HG03066 (cell line): ENCODE data around the gene RARG.
"Not testable (repeated sequence)": the region's sequence is repeated elsewhere in the genome, so short reads cannot be mapped to it uniquely, and the experiment has no call there.

Experiments
- ATAC-seq: cut with Tn5 transposase; IDR thresholded peaks from one replicate; pipeline ENCODE4 v1.9.1; 2021; ENCODE audit warnings: low read depth; ENCODE audit not compliant: unreplicated experiment

The RARG gene

GRCh38 chr12:53193985-53194716 lies 37.9 kb downstream of the RARG start:
- ATAC-seq, result no peak

- no peak for ATAC-seq
Measured at GRCh38 chr12:53193040-53193439, 39.0 kb downstream of the RARG start.

DNA sequence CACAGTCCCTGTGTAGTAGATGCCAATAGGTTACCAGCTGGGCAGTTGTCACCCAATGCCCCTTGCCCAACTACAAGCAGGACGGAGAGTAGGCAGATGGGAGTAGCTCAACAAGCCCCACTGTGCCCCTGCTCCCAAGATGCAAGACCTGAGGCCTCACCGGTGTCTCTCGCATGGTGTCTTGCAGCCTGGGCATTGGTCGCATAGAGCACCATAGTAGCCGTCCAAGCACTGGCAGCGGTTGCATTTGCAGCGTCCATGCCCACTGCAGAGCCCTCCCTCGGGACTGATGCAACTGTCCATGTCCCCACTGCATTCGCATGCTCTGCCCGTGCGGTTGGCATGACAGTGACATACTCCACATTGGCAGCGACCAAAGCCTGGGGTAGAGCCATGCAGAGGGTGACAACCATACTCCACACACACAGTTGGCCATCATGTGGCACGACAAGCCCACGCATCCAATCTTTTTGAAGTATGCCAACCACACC lies 39.4 kb downstream of the RARG start:
- ATAC-seq, result no peak

GRCh38 chr12:53191885-53192530 lies 40.0 kb downstream of the RARG start:
- ATAC-seq, result no peak

DNA sequence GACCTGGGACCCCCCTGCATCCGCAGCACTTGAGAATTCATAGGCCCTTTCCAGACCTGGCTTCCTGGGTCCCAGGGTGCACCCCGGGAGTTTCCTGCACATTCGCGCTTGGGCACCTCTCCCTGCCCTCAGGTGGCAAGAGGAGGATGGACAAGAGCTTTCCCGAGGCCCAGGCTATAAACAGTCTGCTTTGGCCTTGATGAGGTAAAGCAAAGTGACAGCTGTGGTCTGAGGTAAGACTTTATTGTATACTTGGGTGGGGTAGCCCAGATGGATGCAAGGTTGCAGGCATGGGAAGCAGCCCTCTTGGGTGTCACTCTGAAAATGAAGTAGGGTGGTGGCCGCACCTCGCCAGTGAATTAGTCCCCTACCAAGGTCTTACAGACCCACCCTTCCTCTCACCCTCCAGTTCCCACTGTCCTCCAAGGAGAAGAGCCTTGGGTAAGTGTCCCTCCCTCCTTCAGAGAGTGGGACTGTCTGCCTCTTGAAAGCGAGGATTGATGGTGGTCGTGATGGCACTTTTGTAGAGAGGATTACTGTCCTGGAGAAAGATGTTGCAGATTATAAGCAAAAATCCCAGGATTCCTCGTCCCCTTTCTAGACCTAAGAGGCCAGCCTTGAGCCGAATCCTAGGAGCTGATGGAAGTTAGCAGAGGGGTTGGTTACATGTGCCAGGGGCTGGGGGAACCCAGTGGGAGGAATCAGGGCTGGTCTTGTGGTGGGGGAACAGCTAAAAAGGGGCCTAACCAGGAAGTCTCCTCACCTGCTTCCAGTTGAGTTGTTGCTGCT lies 40.7 kb downstream of the RARG start:
- ATAC-seq, result no peak

GRCh38 chr12:53190108-53190729 lies 41.8 kb downstream of the RARG start:
- ATAC-seq, result no peak

DNA sequence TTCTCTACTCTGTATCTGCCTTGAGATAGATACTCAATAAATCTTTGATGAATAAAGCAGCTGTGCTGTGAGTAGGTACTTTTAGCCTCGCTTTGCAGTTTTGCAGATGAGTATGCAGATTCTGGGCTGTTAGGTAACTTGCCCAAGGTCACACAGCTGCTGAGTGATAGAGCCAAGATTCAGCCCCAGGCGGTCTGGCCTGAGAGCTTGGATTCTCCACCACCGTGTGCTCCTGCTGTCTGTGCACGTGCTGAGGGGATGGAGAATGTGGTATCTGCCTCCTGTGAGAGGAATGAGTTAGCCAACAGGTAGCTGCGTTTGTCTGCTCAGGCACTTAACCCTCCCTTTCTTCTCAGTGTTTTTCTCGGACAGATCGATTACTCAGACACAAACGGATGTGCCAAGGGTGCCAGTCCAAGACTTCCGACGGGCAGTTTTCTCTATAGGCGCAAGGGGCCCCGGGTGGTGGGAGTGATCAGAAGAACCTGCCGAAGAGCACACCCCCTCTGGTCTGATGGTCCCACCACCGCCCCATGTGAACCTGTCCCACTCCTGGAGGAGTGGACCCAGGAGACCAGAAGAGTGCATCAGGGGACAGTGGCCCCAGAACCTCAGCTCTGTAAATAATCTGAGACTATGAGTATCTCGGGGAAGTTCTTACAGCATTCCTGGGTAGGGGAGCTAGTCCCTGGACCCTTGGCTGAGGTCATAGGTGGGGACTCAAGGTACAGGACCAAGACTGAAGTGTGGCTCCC lies 44.7 kb downstream of the RARG start:
- no peak for ATAC-seq

GRCh38 chr12:53186745-53187144 lies 45.3 kb downstream of the RARG start:
- ATAC-seq, result no peak

- no peak for ATAC-seq
Measured at GRCh38 chr12:53185582-53186153, 46.3 kb downstream of the RARG start.

GRCh38 chr12:53184828-53185227 lies 47.2 kb downstream of the RARG start:
- ATAC-seq, result no peak

GRCh38 chr12:53182903-53183302 lies 49.1 kb downstream of the RARG start:
- no peak for ATAC-seq

DNA sequence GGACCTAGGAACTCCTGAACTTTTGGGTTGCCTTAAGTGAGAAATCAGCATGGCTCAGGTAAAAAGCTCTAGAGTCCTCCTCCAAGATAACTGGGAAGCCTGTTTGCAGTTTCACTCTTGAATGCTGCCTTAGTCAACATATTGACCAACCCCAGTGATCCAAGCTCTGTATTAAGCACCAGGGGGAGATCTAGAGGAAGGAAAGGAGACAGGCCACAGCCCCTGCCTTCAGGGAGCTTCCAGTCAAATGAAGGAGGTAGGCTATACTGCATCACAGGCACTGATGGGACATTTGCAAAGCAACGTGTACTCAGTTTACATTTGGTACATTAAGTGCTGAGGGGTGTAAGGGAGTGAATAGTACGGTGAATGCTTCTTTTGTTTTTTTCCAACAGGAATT lies 50.1 kb downstream of the RARG start:
- no peak for ATAC-seq

- peak; percentile 46 for ATAC-seq
Measured at GRCh38 chr12:53180931-53181645, 50.9 kb downstream of the RARG start.

- peak; percentile 93 for ATAC-seq
Measured at GRCh38 chr12:53180220-53180930, 51.6 kb downstream of the RARG start, which contains the start of the genes CSAD and ZNF740. CSAD (minus strand) TSS chr12:53180925; CDS start chr12:53173470, 7,455 bp downstream. ZNF740 (plus strand) TSS chr12:53180722; CDS start chr12:53181984, 1,262 bp downstream.

GRCh38 chr12:53179687-53180219 lies 52.3 kb downstream of the RARG start:
- ATAC-seq, result peak; percentile 8

DNA sequence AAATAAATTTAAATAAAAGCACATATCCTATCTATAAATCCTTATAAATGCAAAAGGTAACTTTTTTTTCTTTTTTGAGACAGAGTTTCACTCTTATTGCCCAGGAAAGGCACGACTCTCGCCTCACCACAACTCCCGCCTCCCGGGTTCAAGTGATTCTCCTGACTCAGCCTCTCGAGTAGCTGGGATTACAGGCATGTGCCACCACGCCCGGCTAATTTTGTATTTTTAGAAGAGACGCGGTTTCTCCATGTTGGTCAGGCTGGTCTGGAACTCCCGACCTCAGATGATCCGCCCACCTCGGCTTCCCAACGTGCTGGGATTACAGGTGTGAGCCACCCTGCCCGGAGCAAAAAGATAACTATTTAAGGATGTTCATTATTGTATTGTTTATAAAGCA lies 53.2 kb downstream of the RARG start:
- ATAC-seq, result not testable (repeated sequence)

GRCh38 chr12:53177447-53177846 lies 54.6 kb downstream of the RARG start:
- not testable (repeated sequence) for ATAC-seq

GRCh38 chr12:53176750-53177149 lies 55.3 kb downstream of the RARG start:
- ATAC-seq, result no peak
